Endothelial cell of umbilical vein (primary cell): ENCODE results near the gene SPRED3. TPM values are rescaled to one million over a fixed set of nuclear protein-coding genes. Genes with fewer than 3 reads are reported as not detected.

Experiments
- BruUV-seq: library from RNA; stranded (reverse); fragments of 400-500 nt; replicated peaks from 2 replicates; lab custom pipeline; 2021; lab: Mats Ljungman, UMichigan
- CTCF ChIA-PET: fragments of 300-600, 350-600 bp; sonication (Branson Sonifier 250); formaldehyde crosslinking; loops from one replicate; lab custom pipeline; 2021; ENCODE audit warnings: antibody characterized with exemption, inconsistent platforms; lab: Charles Lee
- POLR2A ChIA-PET: fragments of 300-600, 350-600 bp; sonication (Branson Sonifier 250); formaldehyde crosslinking; loops from one replicate; lab custom pipeline; 2021; ENCODE audit warnings: antibody characterized with exemption, inconsistent platforms; lab: Charles Lee
- DNase-seq: peaks from one replicate; pipeline ENCODE4 v3.0.0-alpha.2; 2011; ENCODE audit warnings: low read depth, low spot score
- FAIRE-seq: peaks from 2 replicates; lab custom pipeline; 2011; peaks lifted over from hg19 to GRCh38; lab: Jason Lieb, UNC
- H2AFZ ChIP-seq: 2 replicates; pipeline ENCODE4 v1.6.0; 2012; ENCODE audit warnings: low read depth, low read length, control low read depth, inconsistent platforms
- H3K27ac ChIP-seq: 2 replicates; pipeline ENCODE4 v1.5.1; 2011; ENCODE audit warnings: low read depth, mild to moderate bottlenecking, control low read depth, low read length, moderate library complexity; ENCODE audit not compliant: insufficient read depth
- H3K27me3 ChIP-seq, 2 experiments: 2 replicates each; pipeline versions ENCODE4 v1.6.0 to v1.6.1; 2011; ENCODE audit warnings: low read length in 2 of 2, mixed read lengths in 1 of 2; ENCODE audit not compliant: control insufficient read depth in 2 of 2, insufficient read depth in 2 of 2
- H3K36me3 ChIP-seq, 2 experiments: 2 replicates in 1 of 2; 3 replicates in 1 of 2; pipeline ENCODE4 v1.5.1; 2011; ENCODE audit warnings: low read length in 2 of 2, mild to moderate bottlenecking in 1 of 2, moderate library complexity in 1 of 2; ENCODE audit not compliant: control insufficient read depth in 2 of 2, insufficient read depth in 2 of 2; ENCODE audit errors: extremely low read depth in 1 of 2
- H3K4me1 ChIP-seq: 3 replicates; pipeline ENCODE4 v1.5.1; 2011; ENCODE audit warnings: mild to moderate bottlenecking, low read length; ENCODE audit not compliant: control insufficient read depth, insufficient read depth; ENCODE audit errors: extremely low read depth
- H3K4me2 ChIP-seq: 2 replicates; pipeline ENCODE4 v1.6.1; 2011; ENCODE audit warnings: low read length, control low read depth, mixed read lengths; ENCODE audit not compliant: insufficient read depth
- H3K4me3 ChIP-seq, 3 experiments: fragments of 200-600 bp in 1 of 3; sonication (generic), shearing (Covaris generic) in 1 of 3; replicated peaks in 1 of 3; 2 replicates each; pipeline ENCODE4 v1.5.1; 2011 to 2016; ENCODE audit warnings: control low read depth in 3 of 3, low read length in 3 of 3, mild to moderate bottlenecking in 2 of 3, inconsistent platforms in 1 of 3, low read depth in 1 of 3, moderate library complexity in 1 of 3; ENCODE audit not compliant: insufficient read depth in 1 of 3
- H3K79me2 ChIP-seq: 2 replicates; pipeline ENCODE4 v1.6.0; 2012; ENCODE audit warnings: low read length, inconsistent platforms; ENCODE audit not compliant: control insufficient read depth, insufficient read depth
- H3K9ac ChIP-seq: replicated peaks from 2 replicates; pipeline ENCODE3; 2011; ENCODE audit warnings: low read length, control low read depth; ENCODE audit not compliant: insufficient read depth; ENCODE audit errors: extremely low read depth
- H3K9me1 ChIP-seq: replicated peaks from 3 replicates; pipeline ENCODE4 v1.6.0; 2011; ENCODE audit warnings: mild to moderate bottlenecking, low read length; ENCODE audit not compliant: control insufficient read depth, insufficient read depth; ENCODE audit errors: extremely low read depth
- H3K9me3 ChIP-seq: replicated peaks from 2 replicates; pipeline ENCODE4 v1.5.1; 2012; ENCODE audit warnings: low read length, inconsistent platforms; ENCODE audit not compliant: control insufficient read depth, insufficient read depth
- H4K20me1 ChIP-seq: replicated peaks from 2 replicates; pipeline ENCODE3; 2011; ENCODE audit warnings: mild to moderate bottlenecking, low read length; ENCODE audit not compliant: control insufficient read depth, insufficient read depth; ENCODE audit errors: extremely low read depth
- EZH2 ChIP-seq: IDR thresholded peaks from 2 replicates; pipeline ENCODE4 v1.6.1; 2012; ENCODE audit warnings: borderline replicate concordance, low read depth, mild to moderate bottlenecking, moderate library complexity, low read length, inconsistent platforms; ENCODE audit not compliant: severe bottlenecking
- FOS ChIP-seq: IDR thresholded peaks from 2 replicates; pipeline ENCODE4 v1.6.1; 2011; ENCODE audit warnings: mild to moderate bottlenecking, low read length, moderate library complexity, borderline replicate concordance; ENCODE audit not compliant: insufficient read depth
- GATA2 ChIP-seq: IDR thresholded peaks from 2 replicates; pipeline ENCODE4 v1.7.0; 2011; ENCODE audit warnings: low read depth, mild to moderate bottlenecking, moderate library complexity, mixed read lengths, low read length; ENCODE audit not compliant: insufficient read length, insufficient read depth
- JUN ChIP-seq: IDR thresholded peaks from 2 replicates; pipeline ENCODE4 v1.6.1; 2011; ENCODE audit warnings: borderline replicate concordance, low read depth; ENCODE audit not compliant: insufficient read length, insufficient read depth
- MYC ChIP-seq: IDR thresholded peaks from one replicate; pipeline ENCODE4 v1.6.1; 2011; ENCODE audit warnings: mild to moderate bottlenecking, low read depth, low read length
- POLR2A ChIP-seq: IDR thresholded peaks from 2 replicates; pipeline ENCODE4 v1.6.1; 2012; ENCODE audit warnings: low read depth, mild to moderate bottlenecking, control low read depth, low read length
- POLR2AphosphoS5 ChIP-seq: IDR thresholded peaks from 2 replicates; pipeline ENCODE4 v1.6.1; 2012; ENCODE audit warnings: low read depth, mild to moderate bottlenecking, control low read depth, low read length, moderate library complexity; ENCODE audit not compliant: insufficient read depth
- dilution Hi-C: fragments of 300-500 bp; cut with MboI; formaldehyde crosslinking; loops from one replicate; pipeline ENCODE4 v1.15.0; 2019; ENCODE audit warnings: low sequenced_read_pairs; ENCODE audit not compliant: extremely low pct_ligation_motif_present
- intact Hi-C: fragments of 100-400 bp; cut with micrococcal nuclease; formaldehyde crosslinking; loops from one replicate; pipeline ENCODE4 v1.10.0; 2022
- polyA plus RNA-seq, 4 experiments: library from polyadenylated mRNA; depleted of rRNA in 3 of 4; stranded (reverse) in 3 of 4; unstranded in 1 of 4; fragments of >200 nt; gene quantifications; 2 replicates each; pipeline versions ENCODE4 v1.2.1 to v1.2.3, GENCODE V29; 2011 to 2012; ENCODE audit warnings: missing spikeins in 1 of 4
- total RNA-seq: library from RNA; stranded (reverse); gene quantifications from 2 replicates; pipeline ENCODE4 v1.2.3, GENCODE V29; 2021
- TF ChIP-seq, protein P1 (sequence below): IDR thresholded peaks from 2 replicates; pipeline ENCODE4 v1.6.1; 2011; ENCODE audit not compliant: insufficient read depth, insufficient read length
- TF ChIP-seq, protein P2 (sequence below), 2 donors: IDR thresholded peaks; 1 replicate in 1 of 2; 2 replicates in 1 of 2; pipeline ENCODE4 v1.5.1; 2011; ENCODE audit warnings: low read length in 2 of 2, mild to moderate bottlenecking in 2 of 2, moderate library complexity in 2 of 2, control low read depth in 1 of 2, inconsistent platforms in 1 of 2, low read depth in 1 of 2; ENCODE audit not compliant: insufficient read depth in 1 of 2; ENCODE audit errors: extremely low read depth in 1 of 2

Gene SPRED3
- total and polyA plus RNA-seq, 2 donors (not counting 3 experiments of a cell fraction or from before 2014, with no cell fraction given) = 5.7 to 15.7 TPM

DNA sequence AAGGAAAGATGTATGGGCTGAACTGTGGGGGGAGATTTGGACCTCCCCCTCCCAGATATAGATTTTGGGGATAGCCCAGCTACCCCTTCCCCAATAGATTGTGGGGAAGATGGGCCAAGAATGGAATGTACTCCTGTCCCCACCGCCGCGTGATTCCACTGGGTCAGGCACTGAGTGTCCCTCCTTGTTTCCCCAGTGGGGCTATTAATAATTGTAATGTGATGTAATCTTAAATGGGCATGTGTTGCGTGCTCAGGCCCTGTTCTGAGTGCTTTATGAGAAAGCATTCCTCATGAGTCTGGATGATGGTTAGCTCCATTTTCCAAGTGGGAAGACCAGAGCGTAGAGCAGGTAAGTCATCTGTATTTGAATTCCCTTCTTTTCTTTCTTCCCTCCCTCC, 12.7 kb upstream of the SPRED3 start:
- H4K20me1 ChIP-seq = no peaks in the 10 kb centered on the region
- peaks cover 27% of the 10 kb centered on the region for H3K79me2 ChIP-seq
- H3K4me2 ChIP-seq = peak overlapping the region; percentile 93
- H2AFZ ChIP-seq = no peak overlapping the region
- peaks cover 0 to 2% of the 10 kb centered on the region in 2 experiments for H3K27me3 ChIP-seq
- dilution Hi-C loops (no loop called here), intact Hi-C loops (loop anchor here (2.0 kb wide), 1 partner anchor 27 kb away; the partner anchor contains the start of gene FAM98C)
- ChIA-PET CTCF (interaction anchor here (1.1 kb wide), 2 partner anchors 9 to 40 kb away, joined by 4 to 6 read pairs; partner anchors contain the start of gene CATSPERG), POLR2A (interaction anchor here (1.1 to 1.8 kb wide), 2 partner anchors 12 to 28 kb away, joined by 8 to 9 read pairs; partner anchors contain the start of genes FAM98C, GGN and SPRED3)
- H3K36me3 ChIP-seq = peaks cover 1 to 22% of the 10 kb centered on the region in 2 experiments
- H3K9me1 ChIP-seq = no peaks in the 10 kb centered on the region
- no TSS peak for BruUV-seq
- H3K9ac ChIP-seq = peak overlapping the region; percentile 95
- H3K4me1 ChIP-seq = peaks cover 14% of the 10 kb centered on the region
- FAIRE-seq (no peak), DNase-seq (no peak)
- H3K4me3 ChIP-seq = peak overlapping the region; percentile 70 to 86 (median 70)
- H3K9me3 ChIP-seq = no peaks in the 10 kb centered on the region
- peak overlapping the region; percentile 87 for H3K27ac ChIP-seq
- no peak for TF ChIP-seq EZH2
- no peak for TF ChIP-seq MYC
- no peak for TF ChIP-seq FOS
- TF ChIP-seq POLR2A = no peak
- TF ChIP-seq JUN = no peak
- TF ChIP-seq GATA2 = no peak
- TF ChIP-seq, protein P1, sequence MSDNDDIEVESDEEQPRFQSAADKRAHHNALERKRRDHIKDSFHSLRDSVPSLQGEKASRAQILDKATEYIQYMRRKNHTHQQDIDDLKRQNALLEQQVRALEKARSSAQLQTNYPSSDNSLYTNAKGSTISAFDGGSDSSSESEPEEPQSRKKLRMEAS = no peak
- TF ChIP-seq, protein P2, sequence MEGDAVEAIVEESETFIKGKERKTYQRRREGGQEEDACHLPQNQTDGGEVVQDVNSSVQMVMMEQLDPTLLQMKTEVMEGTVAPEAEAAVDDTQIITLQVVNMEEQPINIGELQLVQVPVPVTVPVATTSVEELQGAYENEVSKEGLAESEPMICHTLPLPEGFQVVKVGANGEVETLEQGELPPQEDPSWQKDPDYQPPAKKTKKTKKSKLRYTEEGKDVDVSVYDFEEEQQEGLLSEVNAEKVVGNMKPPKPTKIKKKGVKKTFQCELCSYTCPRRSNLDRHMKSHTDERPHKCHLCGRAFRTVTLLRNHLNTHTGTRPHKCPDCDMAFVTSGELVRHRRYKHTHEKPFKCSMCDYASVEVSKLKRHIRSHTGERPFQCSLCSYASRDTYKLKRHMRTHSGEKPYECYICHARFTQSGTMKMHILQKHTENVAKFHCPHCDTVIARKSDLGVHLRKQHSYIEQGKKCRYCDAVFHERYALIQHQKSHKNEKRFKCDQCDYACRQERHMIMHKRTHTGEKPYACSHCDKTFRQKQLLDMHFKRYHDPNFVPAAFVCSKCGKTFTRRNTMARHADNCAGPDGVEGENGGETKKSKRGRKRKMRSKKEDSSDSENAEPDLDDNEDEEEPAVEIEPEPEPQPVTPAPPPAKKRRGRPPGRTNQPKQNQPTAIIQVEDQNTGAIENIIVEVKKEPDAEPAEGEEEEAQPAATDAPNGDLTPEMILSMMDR (IDR thresholded peaks at IDR 0.05; ENCODE audit: extremely low read depth in 1 of 2, insufficient read depth in 1 of 2, low read depth in 1 of 2, low read length in 2 of 2) = no peak
- no peak for TF ChIP-seq POLR2AphosphoS5
